H1 (cell line): ENCODE data around the gene GRK5. TPM values are rescaled to one million over a fixed set of nuclear protein-coding genes. Genes with fewer than 3 reads are reported as not detected.

Experiments
- CTCF ChIA-PET: fragments of 300-600 bp; sonication (Branson Sonifier 250); formaldehyde crosslinking; loops from one replicate; lab custom pipeline; 2021; ENCODE audit not compliant: partially characterized antibody; lab: Charles Lee
- POLR2A ChIA-PET: fragments of 300-600 bp; sonication (Branson Sonifier 250); formaldehyde crosslinking; loops from one replicate; lab custom pipeline; 2021; ENCODE audit warnings: inconsistent platforms; ENCODE audit not compliant: partially characterized antibody; lab: Charles Lee
- DNase-seq, 2 experiments: peaks; one replicate each; pipeline versions ENCODE4 v3.0.0 to v3.0.0-alpha.2; 2010 to 2022; ENCODE audit warnings: low spot score in 2 of 2, low read depth in 1 of 2, mixed read lengths in 1 of 2
- FAIRE-seq: peaks from 2 replicates; lab custom pipeline; 2011; peaks lifted over from hg19 to GRCh38; lab: Jason Lieb, UNC
- H2AFZ ChIP-seq: 2 replicates; pipeline ENCODE4 v1.8.1; 2012; ENCODE audit warnings: low read length, inconsistent platforms
- H2AK5ac ChIP-seq: 2 replicates; pipeline ENCODE4 v1.6.1; 2013; ENCODE audit warnings: low read depth, low read length
- H2BK120ac ChIP-seq: replicated peaks from 2 replicates; pipeline ENCODE3; 2013; ENCODE audit warnings: low read depth, low read length, inconsistent platforms
- H2BK12ac ChIP-seq: 2 replicates; pipeline ENCODE4 v1.6.1; 2013; ENCODE audit warnings: low read depth, low read length
- H2BK15ac ChIP-seq: 2 replicates; pipeline ENCODE4 v1.6.1; 2013; ENCODE audit warnings: low read length
- H2BK20ac ChIP-seq: 2 replicates; pipeline ENCODE4 v1.6.1; 2013; ENCODE audit warnings: low read length
- H2BK5ac ChIP-seq: 2 replicates; pipeline ENCODE4 v1.6.1; 2013; ENCODE audit warnings: low read depth, low read length
- H3K14ac ChIP-seq: 2 replicates; pipeline ENCODE4 v1.6.1; 2013; ENCODE audit warnings: inconsistent platforms; ENCODE audit not compliant: insufficient read length
- H3K18ac ChIP-seq: 2 replicates; pipeline ENCODE4 v1.6.1; 2013; ENCODE audit warnings: low read length; ENCODE audit errors: extremely low read depth
- H3K23ac ChIP-seq: 2 replicates; pipeline ENCODE4 v1.6.1; 2013; ENCODE audit warnings: inconsistent platforms; ENCODE audit not compliant: insufficient read length
- H3K23me2 ChIP-seq: 2 replicates; pipeline ENCODE4 v1.6.1; 2013; ENCODE audit warnings: low read depth, low read length
- H3K27ac ChIP-seq: 2 replicates; pipeline ENCODE4 v1.6.1; 2011; ENCODE audit warnings: low read depth, low read length, inconsistent platforms
- H3K27me3 ChIP-seq, 4 experiments: replicated peaks in 1 of 4; 1 replicate in 1 of 4; 2 replicates in 3 of 4; pipeline versions ENCODE4 v1.6.1 to v1.8.1; 2011 to 2013; ENCODE audit warnings: low read length in 3 of 4, mild to moderate bottlenecking in 3 of 4, inconsistent platforms in 2 of 4, mixed read lengths in 2 of 4, moderate library complexity in 1 of 4; ENCODE audit not compliant: control insufficient read depth in 3 of 4, insufficient read depth in 3 of 4; ENCODE audit errors: extremely low read depth in 1 of 4
- H3K36me3 ChIP-seq, 4 experiments: 2 replicates each; pipeline versions ENCODE4 v1.6.1 to v1.8.1; 2011 to 2013; ENCODE audit warnings: mild to moderate bottlenecking in 4 of 4, low read length in 3 of 4, moderate library complexity in 2 of 4, control low read depth in 1 of 4, inconsistent platforms in 1 of 4; ENCODE audit not compliant: insufficient read depth in 4 of 4, control insufficient read depth in 2 of 4
- H3K4ac ChIP-seq: replicated peaks from 2 replicates; pipeline ENCODE3; 2013; ENCODE audit warnings: low read length, low read depth, mixed read lengths, inconsistent platforms; ENCODE audit not compliant: insufficient read length
- H3K4me1 ChIP-seq, 4 experiments: replicated peaks in 1 of 4; 1 replicate in 1 of 4; 2 replicates in 3 of 4; pipeline versions ENCODE4 v1.6.1 to v1.8.1; 2011 to 2013; ENCODE audit warnings: low read length in 3 of 4, inconsistent platforms in 2 of 4, mixed read lengths in 1 of 4; ENCODE audit not compliant: insufficient read depth in 4 of 4, control insufficient read depth in 3 of 4
- H3K4me2 ChIP-seq, 2 experiments: 2 replicates each; pipeline versions ENCODE4 v1.6.1 to v1.8.1; 2011 to 2013; ENCODE audit warnings: low read depth in 2 of 2, low read length in 2 of 2, control low read depth in 1 of 2, inconsistent platforms in 1 of 2, mild to moderate bottlenecking in 1 of 2; ENCODE audit not compliant: insufficient read depth in 1 of 2
- H3K4me3 ChIP-seq, 4 experiments: fragments of 200-600, 300-600 bp in 1 of 4; sonication (generic), shearing (Covaris generic), sonication (Bioruptor Twin) in 1 of 4; 2 replicates each; pipeline versions ENCODE4 v1.5.1 to v1.8.1; 2011 to 2016; ENCODE audit warnings: low read length in 4 of 4, low read depth in 3 of 4, control low read depth in 2 of 4, inconsistent platforms in 2 of 4, mild to moderate bottlenecking in 2 of 4, mixed read lengths in 1 of 4, moderate library complexity in 1 of 4; ENCODE audit not compliant: insufficient read depth in 2 of 4; ENCODE audit errors: extremely low read depth in 1 of 4
- H3K56ac ChIP-seq: replicated peaks from 2 replicates; pipeline ENCODE3; 2013; ENCODE audit warnings: low read depth, mild to moderate bottlenecking, mixed read lengths, low read length, inconsistent platforms; ENCODE audit not compliant: insufficient read length
- H3K79me1 ChIP-seq: 2 replicates; pipeline ENCODE4 v1.6.1; 2013; ENCODE audit warnings: low read depth, low read length, control low read depth
- H3K79me2 ChIP-seq, 2 experiments: 2 replicates each; pipeline versions ENCODE4 v1.6.1 to v1.8.1; 2012 to 2013; ENCODE audit warnings: low read length in 2 of 2, mild to moderate bottlenecking in 2 of 2, inconsistent platforms in 1 of 2; ENCODE audit not compliant: insufficient read depth in 2 of 2, control insufficient read depth in 1 of 2
- H3K9ac ChIP-seq, 4 experiments: replicated peaks in 1 of 4; 1 replicate in 1 of 4; 2 replicates in 3 of 4; pipeline versions ENCODE4 v1.6.1 to v1.8.1; 2011 to 2013; ENCODE audit warnings: low read depth in 3 of 4, low read length in 3 of 4, control low read depth in 2 of 4, mild to moderate bottlenecking in 2 of 4, moderate library complexity in 2 of 4, inconsistent platforms in 1 of 4; ENCODE audit errors: extremely low read depth in 1 of 4
- H3K9me3 ChIP-seq, 2 experiments: 2 replicates each; pipeline versions ENCODE4 v1.6.1 to v1.8.1; 2012 to 2013; ENCODE audit warnings: mild to moderate bottlenecking in 2 of 2, moderate library complexity in 2 of 2, control low read depth in 1 of 2, inconsistent platforms in 1 of 2, low read depth in 1 of 2, low read length in 1 of 2, mixed read lengths in 1 of 2; ENCODE audit not compliant: insufficient read depth in 2 of 2
- H4K20me1 ChIP-seq, 2 experiments: replicated peaks in 1 of 2; 2 replicates each; pipeline versions ENCODE3 to v1.8.1; 2011 to 2013; ENCODE audit warnings: inconsistent platforms in 2 of 2, low read length in 2 of 2, mild to moderate bottlenecking in 1 of 2; ENCODE audit not compliant: insufficient read depth in 2 of 2, control insufficient read depth in 1 of 2
- H4K5ac ChIP-seq: 2 replicates; pipeline ENCODE4 v1.6.1; 2013; ENCODE audit warnings: low read length, low read depth, mixed read lengths, inconsistent platforms; ENCODE audit not compliant: insufficient read length
- H4K8ac ChIP-seq: 2 replicates; pipeline ENCODE4 v1.8.0; 2013; ENCODE audit warnings: mild to moderate bottlenecking, moderate library complexity, low read length, inconsistent platforms; ENCODE audit not compliant: insufficient read depth; ENCODE audit errors: extremely low read depth
- H4K91ac ChIP-seq: replicated peaks from 2 replicates; pipeline ENCODE3; 2013; ENCODE audit warnings: low read length, mixed read lengths, inconsistent platforms; ENCODE audit not compliant: insufficient read length
- CTBP2 ChIP-seq: IDR thresholded peaks from 2 replicates; pipeline ENCODE4 v1.7.0; 2011; ENCODE audit warnings: borderline replicate concordance, mild to moderate bottlenecking, moderate library complexity, mixed read lengths, low read length; ENCODE audit not compliant: insufficient read depth, insufficient read length
- E2F6 ChIP-seq: IDR thresholded peaks from 2 replicates; pipeline ENCODE4 v1.6.1; 2012; ENCODE audit warnings: inconsistent platforms
- MAFK ChIP-seq: IDR thresholded peaks from 2 replicates; pipeline ENCODE4 v1.6.1; 2012; ENCODE audit warnings: low read depth, mild to moderate bottlenecking, improper control_type of control experiment, low read length
- TAF7 ChIP-seq: optimal IDR thresholded peaks from 2 replicates; pipeline ENCODE3; 2011; ENCODE audit warnings: low read depth, mild to moderate bottlenecking, inconsistent platforms, low read length, moderate library complexity, borderline replicate concordance
- WGBS, 2 experiments: shearing (Covaris generic) in 1 of 2; methylation state at CpG; one replicate each; pipeline versions ENCODE4 v1.1.6 to v1.1.7; 2013 to 2015; ENCODE audit warnings: low lambda C conversion rate in 2 of 2, mixed read lengths in 2 of 2, inconsistent platforms in 1 of 2, low coverage in 1 of 2, missing lambda C conversion rate in 1 of 2; ENCODE audit not compliant: insufficient replicate concordance in 2 of 2, insufficient coverage in 1 of 2, insufficient read length in 1 of 2; ENCODE audit errors: extremely low coverage in 1 of 2, missing lambda C conversion rate in 1 of 2; 5-methylcytosine and 5-hydroxymethylcytosine counted together
- polyA plus RNA-seq, 7 experiments: library from polyadenylated mRNA; depleted of rRNA in 3 of 7; stranded (reverse) in 5 of 7; unstranded in 2 of 7; fragments of >200 nt in 5 of 7; fragments of 200-250 nt in 2 of 7; gene quantifications; 1 replicate in 5 of 7; 2 replicates in 1 of 7; 4 replicates in 1 of 7; pipeline versions ENCODE4 v1.2.1 to v1.2.3, GENCODE V29; 2011 to 2013; ENCODE audit warnings: missing spikeins in 2 of 7, mixed read lengths in 2 of 7
- total RNA-seq: library from RNA; stranded (reverse); fragmentation: NEBNext Ultra II Directional; extraction: Animal tissue kit (Norgen Biotek cat#: 25700); gene quantifications from 2 replicates; pipeline ENCODE4 v1.2.1, GENCODE V29; 2021

GRK5 gene
- total and polyA plus RNA-seq, 2 of the 8 experiments (the other 6 are each of a cell fraction or from before 2014, with no cell fraction given), result 0.54 to 2.5 TPM

GRCh38 chr10:119424258-119424975, 217.0 kb downstream of the GRK5 start:
- peaks cover 0 to 11% (median 7%) of the 10 kb centered on the region in 4 experiments; a peak in 6 of 7 replicates for H3K4me1 ChIP-seq
- peaks cover 0 to 9% of the 10 kb centered on the region in 2 experiments for H4K20me1 ChIP-seq
- H3K36me3 ChIP-seq, result no peaks in the 10 kb centered on the region; a peak in 1 of 8 replicates
- no peak overlapping the region for H3K9ac ChIP-seq
- no peak overlapping the region for H2AK5ac ChIP-seq
- no peaks in the 10 kb centered on the region for H3K79me2 ChIP-seq
- no peak overlapping the region for H3K23ac ChIP-seq
- H3K9me3 ChIP-seq, result no peaks in the 10 kb centered on the region
- no peak for DNase-seq
- TF ChIP-seq CTBP2, result no peak
- TF ChIP-seq E2F6, result no peak
- no peak for TF ChIP-seq MAFK
- no peak for TF ChIP-seq TAF7
- H2BK12ac ChIP-seq, result no peak overlapping the region
- no peak overlapping the region for H2BK20ac ChIP-seq
- H3K4me2 ChIP-seq, result no peak overlapping the region
- 0 out of 2 replicates have a peak overlapping the region, but pooled peaks have one; percentile 19 for H3K18ac ChIP-seq
- H4K8ac ChIP-seq, result no peak overlapping the region
- H3K79me1 ChIP-seq, result no peaks in the 10 kb centered on the region
- no peak overlapping the region for H2AFZ ChIP-seq
- H3K4me3 ChIP-seq, result no peak overlapping the region
- H3K23me2 ChIP-seq, result peaks cover 4% of the 10 kb centered on the region; the same call in 1 of the 2 replicates
- no peak overlapping the region for H3K27ac ChIP-seq
- no peak overlapping the region for H2BK15ac ChIP-seq
- no peak for FAIRE-seq
- H2BK5ac ChIP-seq, result no peak overlapping the region
- no peak overlapping the region for H2BK120ac ChIP-seq
- CTCF ChIA-PET, result interaction anchor here (0.9 to 16.5 kb wide), 9 partner anchors 10 to 222 kb away, joined by 3 to 272 read pairs (median 5); partner anchors contain the start of gene GRK5
- no peak overlapping the region for H3K56ac ChIP-seq
- no peak overlapping the region for H3K14ac ChIP-seq
- POLR2A ChIA-PET, result no interaction called here
- no peaks in the 10 kb centered on the region for H3K27me3 ChIP-seq
- no peak overlapping the region for H3K4ac ChIP-seq
- H4K5ac ChIP-seq, result no peak overlapping the region
- WGBS, 2 experiments, result 73% methylated on average over 6 of the region's 6 CpGs; no CpG with 5 or more reads in 1 of the 2 experiments
- H4K91ac ChIP-seq, result no peak overlapping the region
